GM21390 (cell line): Measurements from ENCODE around the gene EIF3J.
"Not testable (repeated sequence)": the region's sequence is repeated elsewhere in the genome, so short reads cannot be mapped to it uniquely, and the experiment has no call there.

ENCODE experiments used
- ATAC-seq: cut with Tn5 transposase; IDR thresholded peaks from one replicate; pipeline ENCODE4 v1.9.1; 2021; ENCODE audit not compliant: unreplicated experiment

The EIF3J gene, protein sequence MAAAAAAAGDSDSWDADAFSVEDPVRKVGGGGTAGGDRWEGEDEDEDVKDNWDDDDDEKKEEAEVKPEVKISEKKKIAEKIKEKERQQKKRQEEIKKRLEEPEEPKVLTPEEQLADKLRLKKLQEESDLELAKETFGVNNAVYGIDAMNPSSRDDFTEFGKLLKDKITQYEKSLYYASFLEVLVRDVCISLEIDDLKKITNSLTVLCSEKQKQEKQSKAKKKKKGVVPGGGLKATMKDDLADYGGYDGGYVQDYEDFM

DNA sequence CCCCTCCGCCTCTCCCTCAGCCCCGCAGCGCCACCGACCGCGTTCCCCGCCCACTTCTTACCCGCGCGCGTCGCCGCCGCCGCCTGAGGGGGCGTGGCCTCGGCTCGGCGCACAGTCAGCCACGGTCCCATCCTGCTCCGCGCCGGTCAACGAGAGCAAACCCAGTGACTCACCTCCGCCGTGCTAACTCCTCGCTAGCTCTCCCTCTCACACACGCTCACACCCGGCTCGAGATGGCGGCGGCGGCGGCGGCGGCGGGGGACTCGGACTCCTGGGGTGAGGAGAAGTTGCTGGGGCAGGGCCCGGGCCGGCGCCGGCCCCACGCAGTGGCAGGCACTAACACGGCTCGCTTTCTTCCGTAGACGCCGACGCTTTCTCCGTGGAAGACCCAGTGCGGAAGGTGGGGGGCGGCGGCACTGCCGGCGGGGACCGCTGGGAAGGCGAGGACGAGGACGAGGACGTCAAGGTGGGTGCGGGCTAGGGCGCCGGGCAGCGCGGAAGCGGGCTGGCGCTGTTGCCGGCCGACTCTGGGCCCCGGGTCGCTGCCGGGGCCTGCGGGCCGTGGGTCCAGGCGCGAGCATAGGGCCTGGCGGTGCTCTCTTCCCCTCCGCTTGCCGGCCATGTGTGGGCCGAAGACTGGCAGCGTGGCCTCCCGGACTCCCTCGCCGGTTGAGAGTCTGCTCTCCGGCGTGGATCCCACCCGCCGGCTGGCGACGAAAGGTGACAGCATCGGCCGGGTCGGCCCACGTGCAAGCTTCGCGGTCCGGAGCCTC, at the start of gene EIF3J:
TSS of gene EIF3J (plus strand) at position 186 of the 773 bp plus-strand sequence. CDS start at position 234, 48 bp downstream.
- ATAC-seq, result peak; percentile 83

DNA sequence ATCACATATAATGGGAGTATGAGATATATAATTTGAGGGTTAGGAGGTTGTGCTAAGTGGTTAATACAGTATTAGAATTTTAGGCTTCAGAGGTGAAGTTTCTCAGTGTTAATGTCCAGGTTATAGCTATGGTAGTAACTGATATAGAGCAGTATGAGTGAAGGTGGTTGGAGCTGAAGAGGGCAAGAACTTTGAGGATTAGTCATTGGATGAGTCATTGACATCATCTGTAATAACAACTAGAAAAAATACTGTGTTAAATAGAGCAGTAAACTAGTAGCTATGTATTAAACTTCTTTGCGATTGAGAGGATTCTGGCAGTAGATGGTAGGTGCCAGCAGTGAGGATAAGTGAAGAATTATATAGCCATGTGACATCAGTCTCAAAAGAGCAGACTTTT, 47.5 kb upstream of the EIF3J start:
- no peak for ATAC-seq

DNA sequence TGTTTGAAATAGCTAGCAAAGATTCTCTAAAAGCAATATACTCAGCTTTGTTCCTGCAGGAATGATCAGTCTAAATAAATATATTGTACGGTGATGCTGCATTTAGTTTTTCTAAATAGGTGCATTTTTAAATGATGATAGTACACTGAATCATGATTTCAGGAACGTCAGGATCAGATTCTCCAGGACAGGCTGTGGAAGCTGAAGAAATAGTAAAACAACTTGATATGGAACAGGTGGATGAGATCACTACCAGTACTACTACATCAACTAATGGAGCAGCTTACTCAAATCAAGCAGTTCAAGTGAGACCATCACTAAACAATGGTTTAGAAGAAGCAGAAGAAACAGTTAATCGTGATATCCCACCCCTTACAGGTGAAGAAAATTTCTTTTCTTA, 46.3 kb upstream of the EIF3J start:
- no peak for ATAC-seq

DNA sequence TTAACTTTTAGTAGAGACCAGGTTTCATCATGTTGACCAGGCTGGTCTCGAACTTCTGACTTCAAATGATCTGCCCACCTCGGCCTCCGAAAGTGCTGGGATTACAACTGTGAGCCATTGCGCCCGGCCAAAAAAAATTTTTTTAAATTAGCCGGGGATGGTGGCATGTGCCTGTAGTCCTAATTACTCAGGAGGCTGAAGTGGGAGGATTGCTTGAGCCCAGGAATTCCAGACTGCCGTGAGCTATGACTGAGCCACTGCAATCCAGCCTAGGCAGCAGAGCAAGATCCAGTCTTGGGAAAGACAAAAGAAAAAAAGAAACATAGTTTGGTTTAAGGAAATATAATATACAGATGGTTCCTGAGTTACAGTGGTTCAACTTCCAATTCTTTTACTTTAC, 44.9 kb upstream of the EIF3J start:
- ATAC-seq, result no peak

DNA sequence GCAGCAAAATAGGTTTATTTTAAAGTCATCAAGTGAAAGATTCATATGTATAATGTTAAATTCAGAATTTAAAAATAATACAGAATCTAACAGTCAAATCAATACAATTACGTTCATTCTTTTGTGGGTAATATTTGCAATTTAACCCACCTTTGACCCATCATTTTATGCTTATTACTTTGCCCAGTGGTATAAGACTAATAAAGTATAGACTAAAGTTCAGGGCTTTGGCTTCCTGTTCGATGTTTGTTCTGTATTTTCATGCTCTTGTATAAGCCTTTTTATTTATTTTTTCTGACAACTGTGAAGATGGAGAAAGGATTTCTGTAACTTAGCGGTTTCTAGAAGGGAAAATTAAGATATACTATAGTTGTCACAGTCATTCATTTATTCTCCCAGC, 44.3 kb upstream of the EIF3J start:
- ATAC-seq, result no peak

DNA sequence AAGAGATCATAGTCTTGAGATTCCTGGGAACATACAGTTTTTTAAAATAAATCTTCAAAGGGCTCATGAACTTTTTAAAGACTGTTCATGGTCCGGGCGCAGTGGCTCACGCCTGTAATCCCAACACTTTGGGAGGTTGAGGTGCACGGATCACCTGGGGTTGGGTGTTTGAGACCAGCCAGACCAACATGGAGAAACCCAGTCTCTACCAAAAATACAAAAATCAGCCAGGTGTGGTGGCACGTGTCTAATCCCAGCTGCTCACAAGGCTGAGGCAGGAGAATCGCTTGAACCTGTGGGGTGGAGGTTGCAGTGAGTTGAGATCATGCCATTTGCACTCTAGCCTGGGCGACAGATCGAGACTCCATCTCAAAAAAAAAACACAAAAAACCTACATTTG, 41.4 kb upstream of the EIF3J start:
- no peak for ATAC-seq

DNA sequence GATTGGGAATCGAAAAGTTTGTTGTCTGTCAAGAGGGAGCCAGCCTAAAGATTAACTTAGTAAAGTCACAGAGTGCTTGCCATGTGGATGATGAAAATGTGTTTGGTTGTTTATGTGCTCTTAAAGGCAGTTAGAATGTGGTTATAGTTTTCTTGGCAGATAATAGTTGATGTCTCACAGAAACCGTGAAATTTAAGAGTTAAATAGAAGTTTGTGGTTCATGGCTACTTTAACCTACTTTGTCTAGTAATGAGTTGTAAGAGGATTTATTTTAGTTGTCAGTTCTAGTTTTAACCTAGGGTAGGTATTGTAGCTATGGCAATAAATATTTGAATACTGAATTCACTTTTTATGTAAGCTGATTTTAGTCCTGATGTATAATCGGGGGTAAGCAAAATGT, 36.4 kb upstream of the EIF3J start:
- no peak for ATAC-seq

DNA sequence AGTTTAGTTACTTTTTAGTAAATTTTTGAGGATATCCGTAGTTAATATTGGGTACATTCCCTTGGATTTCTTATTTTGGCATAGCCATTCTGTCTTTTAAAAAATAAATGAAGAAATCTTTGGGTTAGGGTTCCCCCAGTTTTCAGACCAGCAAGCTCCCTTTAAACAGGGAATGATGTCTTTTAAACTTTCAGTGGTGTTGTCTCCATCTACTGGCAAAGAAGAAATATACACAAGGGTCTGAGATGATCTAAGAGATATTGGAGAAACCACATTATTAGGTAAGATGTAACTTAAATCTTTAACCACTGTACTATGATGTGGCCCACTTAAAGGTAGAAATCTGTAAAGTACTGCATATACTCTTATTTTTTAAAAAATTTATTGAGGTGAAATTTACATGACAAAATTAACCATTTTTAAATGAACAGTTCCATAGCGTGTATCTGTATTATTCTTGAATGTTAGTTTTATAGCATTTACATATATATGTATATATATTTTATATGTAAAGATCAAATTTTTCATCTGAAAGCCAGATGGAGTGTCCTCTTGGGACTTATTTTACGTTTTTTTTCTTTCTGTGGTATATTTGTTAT, 35.1 kb upstream of the EIF3J start:
- ATAC-seq, result no peak

DNA sequence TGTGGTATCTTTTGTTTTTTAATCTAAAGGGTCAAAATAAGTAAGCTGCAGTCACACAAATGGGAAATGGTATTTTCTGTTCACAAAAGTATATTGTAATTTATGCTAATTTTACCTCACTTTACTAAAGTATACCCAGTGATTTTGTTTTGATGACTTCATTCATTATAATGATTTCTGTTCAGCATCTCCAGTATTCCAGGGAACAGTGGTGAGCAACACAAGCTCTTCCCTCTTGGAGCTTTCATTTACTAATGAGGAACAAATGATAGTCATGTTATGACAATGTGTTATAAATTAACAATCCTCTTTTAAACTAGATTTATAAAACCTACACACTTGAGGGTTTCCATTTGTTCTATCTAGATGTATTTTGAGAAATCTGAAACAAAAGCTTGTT, 20.5 kb upstream of the EIF3J start:
- ATAC-seq, result no peak

DNA sequence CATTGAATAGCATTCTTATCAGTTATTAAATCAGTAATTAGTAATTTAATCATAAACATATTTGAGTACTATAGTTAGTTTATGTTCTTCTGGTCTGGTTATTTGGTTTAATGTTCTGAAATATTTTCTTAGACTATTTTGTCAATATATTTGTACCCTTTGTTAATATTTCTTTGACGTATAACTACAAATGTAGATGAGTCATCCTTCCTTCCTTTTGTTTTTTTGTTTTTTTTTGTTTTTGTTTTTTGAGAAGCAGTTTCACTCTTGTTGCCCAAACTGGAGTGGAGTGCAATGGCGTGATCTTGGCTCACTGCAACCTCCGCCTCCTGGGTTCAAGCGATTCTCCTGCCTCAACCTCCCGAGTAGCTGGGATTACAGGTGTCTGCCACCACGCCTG, 17.4 kb upstream of the EIF3J start:
- no peak for ATAC-seq

DNA sequence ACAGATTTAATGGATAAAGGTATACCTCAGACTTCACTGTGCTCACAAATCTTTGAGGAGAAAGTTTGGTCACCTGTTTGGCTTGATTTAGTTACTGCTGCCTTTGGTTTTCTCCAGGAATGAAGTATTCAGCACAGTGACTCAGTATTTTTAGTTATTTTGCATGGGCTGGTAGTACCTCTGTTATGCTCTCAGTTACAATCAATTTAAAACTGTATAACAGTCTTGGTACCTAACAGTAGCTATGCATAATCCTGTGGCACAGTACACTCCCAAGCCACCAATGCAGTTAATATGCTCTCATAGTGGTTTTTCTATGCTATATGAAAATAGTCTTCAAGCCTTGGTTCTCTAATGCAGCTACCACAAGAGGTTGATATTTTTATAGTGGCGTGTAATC, 11.9 kb upstream of the EIF3J start:
- no peak for ATAC-seq

DNA sequence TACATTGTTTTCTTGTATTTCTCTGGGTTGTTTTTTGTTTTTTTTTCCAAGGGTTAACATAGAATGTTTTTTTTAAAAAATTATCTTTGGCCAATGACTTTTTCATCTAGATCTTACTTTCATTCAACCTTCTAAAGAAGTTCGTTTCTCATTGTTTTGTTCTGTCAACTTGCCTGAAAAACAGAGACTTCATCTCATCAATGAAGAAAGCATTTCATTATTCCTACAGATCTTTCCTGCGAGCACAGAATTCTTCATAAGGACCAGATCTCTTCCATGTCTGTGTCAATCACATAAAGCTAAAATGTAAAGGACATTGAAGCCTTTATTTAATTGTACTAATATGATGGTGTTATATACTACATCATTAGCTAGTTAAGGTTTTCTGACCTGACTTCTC, 9.7 kb upstream of the EIF3J start:
- ATAC-seq, result no peak

DNA sequence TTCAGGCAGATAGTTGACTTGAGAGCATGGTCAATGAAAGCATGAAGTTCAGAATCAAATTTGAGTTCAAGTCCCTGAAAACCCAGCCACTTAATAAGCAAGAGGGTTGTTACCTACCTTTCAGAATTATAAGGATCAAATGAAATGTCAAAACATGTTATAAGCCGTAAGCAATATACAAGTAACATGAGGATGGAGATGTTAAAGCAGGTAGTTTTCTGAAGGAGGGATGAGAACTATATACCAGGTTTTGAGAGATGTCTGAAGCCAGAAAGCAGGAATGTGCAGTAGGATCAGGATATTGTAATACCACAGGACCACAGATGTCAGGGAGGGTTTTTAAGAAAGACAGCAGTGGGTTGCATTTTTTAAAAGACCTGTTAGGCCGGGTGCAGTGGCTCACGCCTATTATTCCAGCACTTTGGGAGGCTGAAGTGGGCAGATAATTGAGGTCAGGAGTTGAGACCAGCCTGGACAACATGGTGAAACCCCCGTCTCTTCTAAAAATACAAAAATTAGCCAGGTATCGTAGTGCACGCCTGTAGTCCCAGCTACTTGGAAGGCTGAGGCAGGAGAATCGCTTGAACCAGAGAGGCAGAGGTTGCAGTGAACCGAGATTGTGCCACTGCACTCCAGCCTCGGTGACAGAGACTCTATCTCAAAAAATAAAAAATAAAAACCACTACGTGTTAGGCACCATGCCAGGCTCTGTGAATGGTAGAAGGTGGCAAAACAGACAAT, 6.9 kb upstream of the EIF3J start:
- ATAC-seq, result no peak

DNA sequence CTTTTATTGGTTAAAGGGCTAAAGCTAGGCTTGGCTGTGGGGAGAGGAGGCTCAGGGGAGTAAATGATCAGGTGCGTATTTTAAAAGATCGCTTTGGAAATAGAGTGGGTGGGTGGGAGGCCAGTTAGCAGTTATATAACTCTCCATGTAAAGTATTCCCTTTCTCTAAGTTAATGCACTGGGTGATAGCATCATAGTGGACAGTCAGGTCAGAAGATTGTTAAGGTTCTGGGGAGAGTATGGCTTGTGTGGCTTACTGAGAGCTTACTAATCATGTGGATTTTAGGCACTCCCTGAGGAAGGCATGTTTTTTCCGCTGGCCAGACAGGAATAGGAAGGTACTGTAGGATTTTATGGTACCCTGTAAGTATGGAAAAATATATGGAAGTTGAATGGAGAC, 6.3 kb upstream of the EIF3J start:
- no peak for ATAC-seq

DNA sequence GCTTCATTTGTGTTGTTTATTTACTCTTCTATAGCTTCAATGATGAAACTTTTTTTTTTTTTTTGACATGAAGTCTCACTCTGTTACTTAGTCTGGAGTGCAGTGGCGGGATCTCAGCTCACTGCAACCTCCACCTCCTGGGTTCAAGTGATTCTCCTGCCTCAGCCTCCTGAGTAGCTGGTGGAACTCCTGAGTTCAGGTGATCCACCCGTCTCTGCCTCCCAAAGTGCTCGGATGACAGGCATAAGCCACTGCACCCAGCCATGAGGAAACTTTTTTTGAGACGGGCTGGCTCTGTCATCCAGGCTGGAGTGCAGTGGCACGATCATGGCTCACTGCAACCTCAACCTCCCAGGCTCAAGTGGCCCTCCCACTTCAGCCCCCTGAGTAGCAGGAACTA, 4.7 kb upstream of the EIF3J start:
- ATAC-seq, result not testable (repeated sequence)

DNA sequence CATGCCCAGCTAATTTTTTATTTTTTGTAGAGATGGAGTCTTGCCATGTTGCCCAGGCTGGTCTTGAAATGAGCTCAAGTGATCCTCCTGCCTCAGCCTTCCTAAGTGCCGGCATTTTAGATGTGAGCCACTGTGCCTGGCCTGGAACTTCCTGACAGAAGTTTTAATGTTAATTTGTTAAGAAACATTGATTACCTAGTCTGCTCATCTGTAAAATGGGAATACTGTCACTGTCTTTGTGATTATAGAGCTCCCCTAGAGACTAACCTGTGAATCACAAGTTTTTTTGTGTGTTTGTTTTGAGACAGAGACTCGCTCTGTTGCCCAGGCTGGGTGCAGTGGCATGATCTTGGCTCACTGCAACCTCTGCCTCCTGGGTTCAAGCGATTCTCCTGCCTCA, 4.3 kb upstream of the EIF3J start:
- no peak for ATAC-seq

DNA sequence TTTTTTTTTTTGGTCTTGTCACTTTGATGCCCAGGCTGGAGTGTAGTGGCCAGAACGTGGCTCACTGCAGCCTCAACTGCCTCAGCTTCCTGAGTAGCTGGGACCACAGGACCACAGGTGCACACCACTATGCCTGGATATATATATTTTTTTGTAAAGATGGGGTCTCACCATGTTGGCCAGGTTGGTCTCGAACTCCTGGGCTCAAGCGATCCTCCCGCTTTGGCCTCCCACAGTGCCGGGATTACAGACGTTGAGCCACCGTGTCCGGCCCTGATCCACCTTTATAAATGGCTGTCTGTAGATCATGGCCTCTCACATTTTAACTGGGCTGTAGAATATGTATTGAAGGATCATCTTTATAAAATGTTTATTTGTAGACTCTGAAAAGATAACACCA, 1.9 kb upstream of the EIF3J start:
- no peak for ATAC-seq

DNA sequence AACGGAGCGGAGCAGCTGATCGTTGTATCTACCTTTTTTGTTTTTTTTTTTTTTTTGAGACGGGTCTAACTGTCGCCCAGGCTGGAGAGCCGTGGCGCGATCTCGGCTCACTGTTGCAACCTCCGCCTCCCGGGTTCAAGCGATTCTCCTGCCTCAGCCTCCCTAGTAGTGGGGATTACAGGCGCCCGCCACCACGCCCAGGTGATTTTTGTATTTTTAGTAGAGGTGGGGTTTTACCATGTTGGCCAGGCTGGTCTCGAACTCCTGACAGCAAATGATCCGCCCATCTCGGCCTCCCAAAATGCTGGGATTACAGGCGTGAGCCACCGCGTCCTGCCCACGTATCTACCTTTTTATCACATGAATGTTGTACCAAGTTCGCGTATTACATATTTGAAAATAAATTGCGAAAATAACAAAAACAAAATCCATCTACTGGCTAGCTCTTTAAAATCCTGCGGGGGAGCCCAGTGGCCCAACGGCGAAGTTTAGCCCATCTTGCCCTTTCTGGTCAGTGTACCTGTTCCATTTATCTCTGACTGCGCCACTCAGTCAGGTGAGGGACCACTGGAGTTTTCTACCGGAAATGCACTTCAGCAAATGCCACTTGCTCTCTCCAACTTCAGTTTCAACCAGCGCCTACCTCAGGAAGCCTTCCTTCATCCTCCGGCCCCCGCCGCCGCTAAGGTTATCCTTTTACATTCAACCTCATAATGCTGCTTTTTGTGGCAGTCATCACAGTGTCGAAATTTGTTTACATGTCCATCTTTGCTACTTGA, 1.2 kb upstream of the EIF3J start:
- no peak for ATAC-seq

DNA sequence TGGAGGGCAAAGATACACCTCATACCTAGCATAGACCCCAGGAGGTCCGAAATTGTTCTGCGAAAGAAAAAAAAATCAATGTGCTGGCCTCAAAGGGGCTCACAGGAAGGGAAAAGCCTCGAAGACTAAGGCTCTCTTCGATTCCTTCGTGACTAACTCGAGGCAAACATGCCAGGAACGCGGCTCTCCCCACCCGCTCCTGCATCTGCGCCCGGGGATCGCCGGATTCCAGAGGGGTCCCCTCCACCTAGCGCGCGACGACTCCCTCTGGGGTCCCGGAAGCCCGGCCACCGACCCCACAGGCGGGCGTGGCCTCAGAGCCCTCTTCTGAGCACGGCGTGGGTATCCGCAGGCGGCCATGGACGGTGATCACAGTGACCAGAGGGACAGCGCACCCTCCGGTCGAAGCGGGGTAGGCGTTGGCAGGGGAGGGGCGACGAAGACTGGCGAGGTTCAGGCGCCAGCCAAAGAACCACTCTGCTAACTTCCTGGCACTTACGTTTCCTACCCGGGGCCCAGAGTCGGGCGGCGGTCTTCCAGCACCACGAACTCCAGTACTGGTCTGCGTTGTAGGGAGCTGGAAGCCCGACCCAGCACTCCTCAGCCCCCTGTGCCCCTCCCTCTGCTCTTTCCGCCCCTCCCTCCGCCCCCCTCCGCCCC, 515 bp upstream of the EIF3J start:
- peak; percentile 44 for ATAC-seq

DNA sequence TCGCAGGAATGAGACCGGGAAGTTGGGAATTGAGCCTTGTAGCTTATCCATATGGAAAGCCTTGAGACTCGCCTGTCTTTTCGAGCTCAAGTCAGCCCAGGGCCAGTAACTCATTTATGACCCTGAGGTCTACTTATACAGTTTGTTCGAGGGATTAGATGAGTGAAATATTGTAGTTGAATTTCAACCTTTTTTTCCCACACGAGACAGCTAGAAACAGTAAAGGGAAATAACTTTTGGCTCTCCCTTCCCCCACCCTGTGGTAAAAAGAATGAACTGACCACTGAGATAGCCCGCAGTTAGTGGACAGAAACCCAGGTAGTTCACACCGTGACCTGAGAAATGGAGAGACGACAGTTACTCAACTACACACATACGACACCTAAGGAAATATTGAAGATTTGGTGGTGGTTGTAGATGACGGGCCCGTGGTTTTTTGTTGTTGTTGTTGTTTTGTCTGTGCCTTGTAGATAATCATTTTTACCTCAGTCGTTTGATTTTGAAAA, 841 bp downstream of the EIF3J start:
- no peak for ATAC-seq
